ENCODE data around the gene CEACAM16.

DNA sequence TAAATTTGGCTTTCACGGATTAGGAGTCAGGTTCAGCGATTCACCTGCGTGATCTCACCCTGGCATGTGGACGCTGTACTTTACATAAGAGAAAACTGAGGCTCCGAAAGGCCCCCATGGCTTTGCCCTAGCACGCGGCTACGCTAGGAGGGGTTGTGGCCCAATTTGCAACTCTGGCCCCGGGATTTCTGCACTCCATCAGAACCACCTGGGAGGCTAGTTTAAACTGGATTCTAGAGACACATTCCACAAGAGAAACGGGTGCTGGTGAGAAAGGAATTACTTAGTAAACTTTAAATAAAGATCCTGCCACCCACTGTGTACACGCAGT, 55.8 kb downstream of the CEACAM16 start:
- no peak for TF ChIP-seq CTCF (conservative IDR thresholded peaks at IDR 0.05; ENCODE audit: low read depth, low read length)
- TF ChIP-seq EZH2phosphoT487 (IDR thresholded peaks at IDR 0.05; ENCODE audit: borderline replicate concordance, low read length), result no peak
- TF ChIP-seq EZH2 (IDR thresholded peaks at IDR 0.05; ENCODE audit: low read length, unreplicated experiment), result no peak

Measured in PC-3 (cell line).